CD14-positive monocyte (primary cell): ENCODE results near the gene NDUFS6. TPM values are rescaled to one million over a fixed set of nuclear protein-coding genes. Genes with fewer than 3 reads are reported as not detected.

Source experiments
- DNase-seq, 3 donors: peaks; one replicate each; pipeline ENCODE4 v3.0.0-alpha.2; 2011 to 2022
- H2AFZ ChIP-seq: 2 replicates; pipeline ENCODE4 v1.6.0; 2012; ENCODE audit warnings: mild to moderate bottlenecking, low read depth, low read length, inconsistent platforms; ENCODE audit not compliant: insufficient read depth, poor library complexity, severe bottlenecking
- H3K27ac ChIP-seq, 2 donors: 1 replicate in 1 of 2; 2 replicates in 1 of 2; pipeline ENCODE4 v1.5.1; 2012 to 2013; ENCODE audit warnings: low read length in 2 of 2, control low read depth in 1 of 2, inconsistent platforms in 1 of 2, low read depth in 1 of 2, mild to moderate bottlenecking in 1 of 2
- H3K27me3 ChIP-seq, 2 donors: one replicate each; pipeline versions ENCODE4 v1.6.0 to v1.6.1; 2011 to 2013; ENCODE audit warnings: low read length in 2 of 2; ENCODE audit not compliant: control insufficient read depth in 2 of 2, insufficient read depth in 2 of 2
- H3K36me3 ChIP-seq, 2 donors: replicated peaks in 1 of 2; 1 replicate in 1 of 2; 2 replicates in 1 of 2; pipeline versions ENCODE4 v1.5.1 to v1.6.1; 2012 to 2013; ENCODE audit warnings: low read length in 2 of 2, control low read depth in 1 of 2, inconsistent platforms in 1 of 2, mild to moderate bottlenecking in 1 of 2; ENCODE audit not compliant: insufficient read depth in 2 of 2, control insufficient read depth in 1 of 2
- H3K4me1 ChIP-seq, 2 donors: 1 replicate in 1 of 2; 2 replicates in 1 of 2; pipeline versions ENCODE4 v1.5.1 to v1.6.1; 2012 to 2013; ENCODE audit warnings: low read length in 2 of 2, control low read depth in 1 of 2, inconsistent platforms in 1 of 2, mild to moderate bottlenecking in 1 of 2, moderate library complexity in 1 of 2; ENCODE audit not compliant: insufficient read depth in 2 of 2, control insufficient read depth in 1 of 2
- H3K4me2 ChIP-seq: replicated peaks from 2 replicates; pipeline ENCODE3; 2012; ENCODE audit warnings: low read length, moderate library complexity, mild to moderate bottlenecking; ENCODE audit not compliant: poor library complexity, severe bottlenecking; ENCODE audit errors: extremely low read depth
- H3K4me3 ChIP-seq, 3 experiments: fragments of 200-600 bp in 1 of 3; sonication (generic) in 1 of 3; replicated peaks in 1 of 3; 1 replicate in 2 of 3; 2 replicates in 1 of 3; pipeline ENCODE4 v1.5.1; 2011 to 2013; ENCODE audit warnings: low read length in 3 of 3, mild to moderate bottlenecking in 3 of 3, control low read depth in 2 of 3, low read depth in 2 of 3, inconsistent platforms in 1 of 3, moderate library complexity in 1 of 3
- H3K79me2 ChIP-seq: 2 replicates; pipeline ENCODE4 v1.6.0; 2012; ENCODE audit warnings: mild to moderate bottlenecking, control low read depth, inconsistent platforms, low read length, moderate library complexity; ENCODE audit not compliant: insufficient read depth
- H3K9ac ChIP-seq: 2 replicates; pipeline ENCODE4 v1.6.0; 2017; ENCODE audit warnings: low read length, mild to moderate bottlenecking; ENCODE audit not compliant: insufficient read depth, poor library complexity, severe bottlenecking
- H3K9me3 ChIP-seq, 2 donors: replicated peaks in 1 of 2; 1 replicate in 1 of 2; 2 replicates in 1 of 2; pipeline versions ENCODE4 v1.5.1 to v1.6.1; 2012 to 2013; ENCODE audit warnings: low read length in 2 of 2, control low read depth in 1 of 2; ENCODE audit not compliant: control insufficient read depth in 1 of 2, insufficient read depth in 1 of 2
- H4K20me1 ChIP-seq: 2 replicates; pipeline ENCODE4 v1.6.0; 2012; ENCODE audit warnings: mild to moderate bottlenecking, low read length, control low read depth, moderate library complexity; ENCODE audit not compliant: insufficient read depth
- H3K27ac Mint-ChIP-seq, 7 donors: one replicate each; pipeline ENCODE4 v1.8.0; 2020; ENCODE audit warnings: mild to moderate bottlenecking in 7 of 7, mixed read lengths in 7 of 7, moderate library complexity in 6 of 7, inconsistent platforms in 2 of 7
- H3K27me3 Mint-ChIP-seq, 3 donors: one replicate each; pipeline ENCODE4 v1.8.0; 2021 to 2022; ENCODE audit warnings: low read depth in 3 of 3, mild to moderate bottlenecking in 3 of 3, mixed read lengths in 3 of 3, moderate library complexity in 3 of 3, inconsistent platforms in 1 of 3
- H3K36me3 Mint-ChIP-seq, 2 donors: one replicate each; pipeline ENCODE4 v1.8.0; 2020; ENCODE audit warnings: mixed read lengths in 2 of 2, inconsistent platforms in 1 of 2, mild to moderate bottlenecking in 1 of 2
- H3K4me1 Mint-ChIP-seq: one replicate; pipeline ENCODE4 v1.8.0; 2020; ENCODE audit warnings: mild to moderate bottlenecking, mixed read lengths
- H3K4me3 Mint-ChIP-seq, 2 donors: one replicate each; pipeline ENCODE4 v1.8.0; 2020; ENCODE audit warnings: mild to moderate bottlenecking in 2 of 2, mixed read lengths in 2 of 2, moderate library complexity in 1 of 2
- H3K9me3 Mint-ChIP-seq, 7 donors: one replicate each; pipeline ENCODE4 v1.8.0; 2020 to 2022; ENCODE audit warnings: mixed read lengths in 7 of 7, mild to moderate bottlenecking in 6 of 7, moderate library complexity in 6 of 7, inconsistent platforms in 2 of 7
- CTCF ChIP-seq: fragments of 200-600 bp; IDR thresholded peaks from one replicate; pipeline ENCODE4 v1.8.0; 2022; ENCODE audit warnings: antibody characterized with exemption, mild to moderate bottlenecking
- WGBS: methylation state at CpG from one replicate; pipeline ENCODE4 v1.1.5; 2013; ENCODE audit warnings: missing lambda C conversion rate; ENCODE audit not compliant: insufficient coverage; 5-methylcytosine and 5-hydroxymethylcytosine counted together
- intact Hi-C, 2 donors: fragments of 100-400 bp; cut with micrococcal nuclease; formaldehyde crosslinking; loops; one replicate each; pipeline versions ENCODE4 v1.15.0 to v1.15.1; 2023
- polyA plus RNA-seq, 3 donors: library from polyadenylated mRNA; depleted of rRNA in 1 of 3; unstranded in 2 of 3; stranded (reverse) in 1 of 3; fragments of 300-500 nt in 2 of 3; fragments of >200 nt in 1 of 3; fragmentation: Illumina TruSeq in 2 of 3; gene quantifications; 1 replicate in 2 of 3; 2 replicates in 1 of 3; pipeline ENCODE4 v1.2.3, GENCODE V29; 2012 to 2021

The NDUFS6 gene
- polyA plus RNA-seq, 3 donors = 20.5 to 62.3 (median 62.2) TPM

- Mint-ChIP-seq H3K4me3 (no peak overlapping the region), H3K27ac (no peak overlapping the region), H3K4me1 (no peaks in the 10 kb centered on the region), H3K9me3 (peaks cover 0 to 2% (median 0%) of the 10 kb centered on the region in 7 donors), H3K36me3 (no peaks in the 10 kb centered on the region), H3K27me3 (peaks cover 22 to 26% (median 25%) of the 10 kb centered on the region in 3 donors)
- Histone ChIP-seq H3K4me1 (no peaks in the 10 kb centered on the region), H3K9ac (no peak overlapping the region), H3K4me2 (no peak overlapping the region), H3K9me3 (no peaks in the 10 kb centered on the region), H3K27ac (no peak overlapping the region), H4K20me1 (no peaks in the 10 kb centered on the region), H3K79me2 (no peaks in the 10 kb centered on the region), H2AFZ (no peak overlapping the region), H3K4me3 (no peak overlapping the region), H3K27me3 (peaks cover 0 to 6% of the 10 kb centered on the region in 2 donors), H3K36me3 (no peaks in the 10 kb centered on the region)
- intact Hi-C loops = no loop called here
- no peak for DNase-seq
- 99% methylated on average over 5 of the region's 5 CpGs for WGBS
- TF ChIP-seq CTCF = no peak
These were observed 43.7 kb downstream of the NDUFS6 start for GRCh38 chr5:1844708-1845436.

- no peak overlapping the region for H3K27ac Mint-ChIP-seq
- intact Hi-C loops = no loop called here
- no peaks in the 10 kb centered on the region for H3K36me3 ChIP-seq
- no peaks in the 10 kb centered on the region for H3K36me3 Mint-ChIP-seq
- no peaks in the 10 kb centered on the region for H4K20me1 ChIP-seq
- DNase-seq = no peak
- H3K4me3 ChIP-seq = no peak overlapping the region
- peak; percentile 30 for TF ChIP-seq CTCF
- no peaks in the 10 kb centered on the region for H3K79me2 ChIP-seq
- WGBS = 100% methylated on average over 1 of the region's 1 CpG
- H3K4me1 ChIP-seq = no peaks in the 10 kb centered on the region
- H3K4me2 ChIP-seq = no peak overlapping the region
- H3K27me3 Mint-ChIP-seq = peaks cover 24 to 32% (median 31%) of the 10 kb centered on the region in 3 donors
- H3K9ac ChIP-seq = no peak overlapping the region
- H3K9me3 ChIP-seq = no peaks in the 10 kb centered on the region
- peaks cover 0 to 2% (median 0%) of the 10 kb centered on the region in 7 donors for H3K9me3 Mint-ChIP-seq
- H3K27ac ChIP-seq = no peak overlapping the region
- H3K4me1 Mint-ChIP-seq = no peaks in the 10 kb centered on the region
- H2AFZ ChIP-seq = no peak overlapping the region
- H3K27me3 ChIP-seq = peaks cover 3 to 15% of the 10 kb centered on the region in 2 donors
- H3K4me3 Mint-ChIP-seq = no peak overlapping the region
These were observed 44.5 kb downstream of the NDUFS6 start for GRCh38 chr5:1845696-1846095.
